ENCODE measurements around the gene SRRM2.

Gene SRRM2

DNA sequence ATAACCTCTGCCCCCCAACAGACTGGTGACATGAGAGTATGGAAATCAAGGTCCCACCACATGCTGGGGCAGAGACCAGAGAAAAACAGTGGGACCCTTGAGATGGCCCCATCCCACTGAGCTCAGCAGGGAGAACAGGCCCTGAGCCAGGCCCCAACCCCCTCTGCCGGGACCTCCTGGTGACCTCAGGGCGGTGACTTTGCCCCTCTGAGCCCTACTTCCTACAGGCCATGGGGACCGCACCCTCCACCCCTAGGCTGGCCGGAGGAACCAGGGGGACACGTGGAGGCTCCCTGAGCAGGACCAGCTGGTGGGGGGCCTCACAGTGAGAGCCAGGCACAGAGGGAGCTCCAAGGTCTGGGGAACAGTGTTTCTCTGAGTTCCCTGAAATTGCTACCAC, 13.8 kb upstream of the SRRM2 start:
- no peak overlapping the region for H3K4me3 ChIP-seq (replicated peaks; ENCODE audit: low read depth, low read length)
- no peaks in the 10 kb centered on the region for H3K27me3 ChIP-seq (replicated peaks; ENCODE audit: control insufficient read depth, insufficient read depth, low read length)
- TF ChIP-seq, protein P1, sequence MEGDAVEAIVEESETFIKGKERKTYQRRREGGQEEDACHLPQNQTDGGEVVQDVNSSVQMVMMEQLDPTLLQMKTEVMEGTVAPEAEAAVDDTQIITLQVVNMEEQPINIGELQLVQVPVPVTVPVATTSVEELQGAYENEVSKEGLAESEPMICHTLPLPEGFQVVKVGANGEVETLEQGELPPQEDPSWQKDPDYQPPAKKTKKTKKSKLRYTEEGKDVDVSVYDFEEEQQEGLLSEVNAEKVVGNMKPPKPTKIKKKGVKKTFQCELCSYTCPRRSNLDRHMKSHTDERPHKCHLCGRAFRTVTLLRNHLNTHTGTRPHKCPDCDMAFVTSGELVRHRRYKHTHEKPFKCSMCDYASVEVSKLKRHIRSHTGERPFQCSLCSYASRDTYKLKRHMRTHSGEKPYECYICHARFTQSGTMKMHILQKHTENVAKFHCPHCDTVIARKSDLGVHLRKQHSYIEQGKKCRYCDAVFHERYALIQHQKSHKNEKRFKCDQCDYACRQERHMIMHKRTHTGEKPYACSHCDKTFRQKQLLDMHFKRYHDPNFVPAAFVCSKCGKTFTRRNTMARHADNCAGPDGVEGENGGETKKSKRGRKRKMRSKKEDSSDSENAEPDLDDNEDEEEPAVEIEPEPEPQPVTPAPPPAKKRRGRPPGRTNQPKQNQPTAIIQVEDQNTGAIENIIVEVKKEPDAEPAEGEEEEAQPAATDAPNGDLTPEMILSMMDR (IDR thresholded peaks at IDR 0.05; ENCODE audit: insufficient read depth, low read length, poor library complexity, severe bottlenecking): no peak
- DNase-seq (ENCODE audit: extremely low read depth, insufficient read length): no peak
- no peaks in the 10 kb centered on the region for H3K36me3 ChIP-seq (ENCODE audit: control insufficient read depth, insufficient read depth, low read length)

DNA sequence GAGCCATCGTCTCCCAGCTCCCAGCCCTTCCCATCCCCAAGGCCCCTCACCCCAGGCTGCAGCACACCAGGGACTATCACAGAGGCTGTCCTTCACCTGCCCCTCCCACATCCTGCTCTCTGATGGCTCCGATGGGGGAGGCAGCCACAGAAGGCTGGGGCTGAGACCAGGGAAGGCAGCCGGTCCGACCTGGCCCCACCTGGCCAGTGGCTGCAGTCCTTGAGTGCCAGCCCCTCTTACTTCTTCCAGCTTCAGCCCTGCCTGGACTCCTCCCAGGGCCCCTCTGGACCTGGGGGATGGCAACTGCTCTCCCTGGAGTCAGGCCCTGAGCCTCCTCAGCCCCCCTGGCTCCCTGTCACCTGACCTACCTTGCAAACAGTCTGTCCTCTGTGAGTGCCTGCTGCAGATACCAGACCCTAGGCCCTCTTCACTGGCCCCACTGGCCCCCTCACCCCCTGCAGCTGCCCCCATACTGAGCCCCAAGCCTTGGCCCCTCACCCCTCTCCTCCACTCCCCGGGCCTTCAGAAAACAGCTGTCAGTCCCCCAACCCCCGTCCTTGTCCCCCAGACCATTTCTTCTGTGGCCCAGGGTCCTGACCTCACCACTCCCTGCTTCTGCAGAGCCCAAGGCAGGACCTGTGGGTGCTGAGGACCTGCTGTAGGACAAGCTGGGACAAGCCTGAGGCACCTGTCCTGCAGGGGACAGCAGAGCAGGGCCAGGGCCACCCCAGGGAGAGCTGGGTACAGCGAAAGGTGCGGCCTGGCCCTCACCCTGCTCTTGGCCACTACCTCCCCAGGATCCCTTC, 12.6 kb upstream of the SRRM2 start:
- DNase-seq (ENCODE audit: extremely low read depth, insufficient read length): no peak
- no peaks in the 10 kb centered on the region for H3K27me3 ChIP-seq (replicated peaks; ENCODE audit: control insufficient read depth, insufficient read depth, low read length)
- TF ChIP-seq, protein P1 (IDR thresholded peaks at IDR 0.05; ENCODE audit: insufficient read depth, low read length, poor library complexity, severe bottlenecking): no peak
- H3K36me3 ChIP-seq (ENCODE audit: control insufficient read depth, insufficient read depth, low read length): no peaks in the 10 kb centered on the region
- no peak overlapping the region for H3K4me3 ChIP-seq (replicated peaks; ENCODE audit: low read depth, low read length)

DNA sequence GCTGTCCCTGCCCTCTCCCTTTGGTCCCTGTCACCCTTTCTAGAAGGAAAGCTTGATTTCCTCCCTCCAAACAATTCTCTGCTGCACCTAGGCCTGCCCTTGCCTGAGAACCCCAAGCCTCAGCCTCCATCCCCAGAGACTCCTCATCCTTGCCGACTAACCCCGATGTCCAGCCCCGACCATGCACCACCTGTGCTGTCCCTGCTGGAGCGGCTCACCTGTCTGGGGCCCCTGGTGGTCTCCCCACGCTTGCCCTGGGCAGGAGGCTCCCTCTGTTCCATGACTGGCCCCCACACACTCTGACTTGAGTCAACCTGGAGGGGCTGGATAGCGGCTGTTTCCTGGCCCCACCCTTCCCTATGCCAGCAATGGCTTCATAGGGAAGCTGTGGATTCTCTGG, 12.0 kb upstream of the SRRM2 start:
- DNase-seq (ENCODE audit: extremely low read depth, insufficient read length): no peak
- TF ChIP-seq, protein P1 (IDR thresholded peaks at IDR 0.05; ENCODE audit: insufficient read depth, low read length, poor library complexity, severe bottlenecking): no peak
- Histone ChIP-seq H3K27me3 (replicated peaks; ENCODE audit: control insufficient read depth, insufficient read depth, low read length) (no peaks in the 10 kb centered on the region), H3K4me3 (replicated peaks; ENCODE audit: low read depth, low read length) (no peak overlapping the region), H3K36me3 (ENCODE audit: control insufficient read depth, insufficient read depth, low read length) (no peaks in the 10 kb centered on the region)

DNA sequence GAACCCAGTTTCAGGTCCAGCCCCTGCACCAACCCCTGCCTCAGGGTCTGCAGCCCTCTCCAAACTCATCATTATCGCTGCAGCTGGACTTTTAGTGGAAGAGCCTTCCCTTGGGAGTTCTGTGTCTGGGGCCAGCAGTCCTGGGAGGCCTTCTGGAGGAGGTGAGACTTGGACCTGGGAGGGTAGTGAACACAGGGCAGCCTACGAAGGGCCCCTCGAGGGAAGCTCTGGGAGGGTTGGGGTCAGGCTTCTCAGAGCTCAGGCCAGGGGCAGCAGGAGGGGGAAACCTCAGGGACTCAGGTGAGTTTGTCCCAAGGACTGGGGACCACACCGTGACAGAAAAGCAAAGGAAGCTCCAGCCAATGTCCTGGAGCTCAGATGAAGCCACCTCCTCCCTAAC, 11.3 kb upstream of the SRRM2 start:
- no peak overlapping the region for H3K4me3 ChIP-seq (replicated peaks; ENCODE audit: low read depth, low read length)
- H3K27me3 ChIP-seq (replicated peaks; ENCODE audit: control insufficient read depth, insufficient read depth, low read length): no peaks in the 10 kb centered on the region
- TF ChIP-seq, protein P1 (IDR thresholded peaks at IDR 0.05; ENCODE audit: insufficient read depth, low read length, poor library complexity, severe bottlenecking): no peak
- no peaks in the 10 kb centered on the region for H3K36me3 ChIP-seq (ENCODE audit: control insufficient read depth, insufficient read depth, low read length)
- no peak for DNase-seq (ENCODE audit: extremely low read depth, insufficient read length)

DNA sequence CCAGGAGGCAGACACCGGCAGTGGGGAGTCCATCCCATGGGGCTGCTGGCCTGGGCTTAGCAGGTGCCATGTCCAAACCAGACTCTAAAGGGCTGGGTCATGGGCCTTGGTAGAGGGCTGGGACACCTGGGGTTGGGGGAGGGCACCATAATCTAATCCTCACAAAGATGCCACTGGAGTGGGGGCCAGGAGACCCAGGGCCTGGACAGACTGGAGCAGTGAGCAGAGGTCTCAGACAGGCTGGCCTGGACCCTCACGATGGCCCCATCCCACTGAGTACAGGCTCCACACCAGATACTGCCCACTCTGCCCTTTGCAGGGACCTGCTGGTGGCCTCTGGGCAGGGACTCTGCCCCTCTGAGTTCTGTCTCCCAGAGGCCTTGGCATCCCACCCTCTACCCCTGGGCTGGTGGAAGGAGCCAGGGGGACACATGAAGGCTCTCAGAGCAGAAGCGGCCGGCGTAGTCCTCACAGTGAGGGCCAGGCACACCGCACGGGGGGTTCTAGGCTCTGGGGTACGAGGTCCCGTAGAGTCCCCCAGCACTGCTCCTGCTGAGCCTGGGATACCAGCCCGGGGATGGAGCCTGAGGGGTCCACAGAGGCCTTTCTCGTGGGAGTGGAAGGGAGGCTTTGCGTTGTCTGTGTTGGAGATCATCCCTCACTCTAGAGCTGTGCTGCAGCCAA, 10.0 kb upstream of the SRRM2 start:
- TF ChIP-seq, protein P1 (IDR thresholded peaks at IDR 0.05; ENCODE audit: insufficient read depth, low read length, poor library complexity, severe bottlenecking): no peak
- no peak for DNase-seq (ENCODE audit: extremely low read depth, insufficient read length)
- Histone ChIP-seq H3K36me3 (ENCODE audit: control insufficient read depth, insufficient read depth, low read length) (no peaks in the 10 kb centered on the region), H3K27me3 (replicated peaks; ENCODE audit: control insufficient read depth, insufficient read depth, low read length) (no peaks in the 10 kb centered on the region), H3K4me3 (replicated peaks; ENCODE audit: low read depth, low read length) (no peak overlapping the region)

Measured in GM06990 (cell line).